CMK (cell line): ENCODE measurements around the gene AP2A1.
"Not testable (repeated sequence)": the region's sequence is repeated elsewhere in the genome, so short reads cannot be mapped to it uniquely, and the experiment has no call there.

ENCODE experiments used
- DNase-seq: peaks from one replicate; pipeline ENCODE4 v3.0.0-alpha.2; 2010; ENCODE audit warnings: low read depth

The AP2A1 gene

DNA sequence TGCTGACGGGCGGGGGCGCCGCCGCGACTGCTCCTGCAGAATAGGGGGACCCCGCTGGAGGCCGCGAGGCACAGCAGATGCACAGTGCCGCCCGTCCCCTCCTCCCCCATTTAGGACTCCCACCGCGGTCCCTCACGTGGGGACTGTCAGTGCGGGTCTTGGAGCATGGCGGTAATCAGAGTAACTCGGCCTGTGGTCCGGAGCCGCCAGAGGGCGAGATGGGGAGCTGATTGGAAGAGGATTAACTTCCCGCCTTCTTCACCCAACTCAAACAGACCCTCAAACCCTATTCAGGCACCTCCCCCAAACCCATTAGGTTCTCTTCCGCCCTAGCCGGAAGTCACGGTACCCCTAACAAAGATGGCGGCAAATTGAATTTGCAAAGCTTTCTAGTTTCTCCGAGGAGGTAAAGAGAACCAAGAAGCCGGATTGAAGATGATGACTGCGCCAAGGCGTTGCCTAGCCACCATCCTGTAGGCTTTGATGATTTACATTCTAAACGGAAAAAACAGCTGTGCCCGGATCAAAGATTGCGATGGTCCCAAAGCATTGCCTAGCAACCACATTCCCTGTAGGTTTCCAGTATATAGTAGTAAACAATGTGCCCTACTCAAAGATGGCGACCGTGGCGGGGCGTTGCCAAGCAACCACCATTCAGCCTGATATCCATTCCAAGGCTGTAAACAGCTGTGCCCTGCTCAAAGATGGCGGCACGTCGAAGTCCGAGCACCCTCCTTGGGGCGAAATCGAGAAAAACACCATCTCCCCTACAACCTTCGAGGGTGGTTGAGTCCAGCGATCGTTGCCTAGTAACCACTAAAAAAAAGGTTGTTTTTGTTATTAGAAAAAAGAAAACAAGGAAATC, 46.4 kb downstream of the AP2A1 start, which contains the start of gene FUZ:
Gene FUZ (minus strand): TSS at position 296 of the 865 bp plus-strand sequence. CDS start 186 bp downstream, at position 110.
- peak; percentile 99 for DNase-seq

DNA sequence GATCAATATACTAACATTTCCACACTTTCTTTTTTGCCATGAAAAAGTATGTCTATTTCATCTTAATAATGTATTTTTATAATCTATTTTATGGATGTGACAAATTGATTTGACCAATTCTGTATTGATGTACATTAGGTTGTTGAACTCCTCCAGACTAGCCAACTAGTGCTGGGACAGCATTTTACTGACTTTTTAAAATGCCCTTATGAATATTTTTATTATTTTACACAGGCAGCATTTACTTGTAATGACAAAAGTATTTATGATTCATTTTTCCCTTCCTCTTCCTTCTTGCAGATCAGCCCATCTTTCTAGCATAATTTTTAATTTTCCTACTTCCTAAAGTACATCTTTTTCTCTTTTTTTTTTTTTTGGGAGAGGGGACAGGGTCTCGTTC, 47.2 kb downstream of the AP2A1 start:
- DNase-seq, result no peak

DNA sequence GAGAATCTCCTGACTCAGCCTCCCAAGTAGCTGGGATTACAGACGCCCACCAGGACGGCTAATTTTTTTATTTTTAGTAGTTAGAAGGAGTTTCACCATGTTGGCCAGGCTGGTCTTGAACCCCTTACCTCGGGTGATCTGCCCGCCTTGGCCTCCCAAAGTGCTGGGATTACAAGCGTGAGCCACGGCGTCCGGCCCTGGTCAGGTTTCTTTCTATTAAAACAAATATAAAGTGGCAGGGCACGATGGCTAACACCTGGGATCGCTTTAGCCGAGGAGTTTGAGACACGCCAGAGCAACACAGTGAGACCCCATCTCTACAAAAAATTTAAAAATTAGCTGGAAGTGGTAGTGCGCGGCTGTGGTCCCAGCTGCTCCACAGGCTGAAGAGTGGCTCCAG, 49.8 kb downstream of the AP2A1 start:
- no peak for DNase-seq

DNA sequence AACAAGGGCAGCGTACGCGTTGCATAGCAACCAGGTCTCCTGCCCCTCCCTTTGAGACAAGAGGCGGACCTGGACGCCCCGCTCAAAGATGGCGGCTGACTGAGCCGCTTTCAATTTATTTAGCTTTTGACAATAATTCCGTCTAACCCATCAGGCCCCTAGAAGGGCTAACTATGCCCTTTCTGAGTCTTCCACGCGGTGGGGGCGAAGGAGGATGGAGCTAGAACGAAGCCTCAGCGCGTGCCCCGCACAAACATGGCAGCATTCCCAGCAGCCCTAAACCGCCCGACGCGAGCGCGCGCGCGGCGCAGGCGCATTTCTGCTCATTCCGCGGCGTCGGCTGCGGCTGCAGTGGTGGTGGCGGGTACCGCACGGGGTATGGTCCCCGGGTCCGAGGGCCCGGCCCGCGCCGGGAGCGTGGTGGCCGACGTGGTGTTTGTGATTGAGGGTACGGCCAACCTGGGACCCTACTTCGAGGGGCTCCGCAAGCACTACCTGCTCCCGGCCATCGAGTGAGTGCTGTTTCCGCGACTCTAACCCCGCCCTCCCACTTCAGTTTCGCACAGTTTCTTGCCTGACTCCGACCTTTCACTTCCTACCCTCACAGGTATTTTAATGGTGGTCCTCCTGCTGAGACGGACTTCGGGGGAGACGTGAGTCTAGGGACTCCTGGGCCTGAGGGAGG, 51.3 kb downstream of the AP2A1 start, which contains the start of gene MED25:
Gene MED25 (plus strand): TSS at position 326 of the 685 bp plus-strand sequence. CDS start 53 bp downstream, at position 379.
- peak; percentile 61 for DNase-seq

DNA sequence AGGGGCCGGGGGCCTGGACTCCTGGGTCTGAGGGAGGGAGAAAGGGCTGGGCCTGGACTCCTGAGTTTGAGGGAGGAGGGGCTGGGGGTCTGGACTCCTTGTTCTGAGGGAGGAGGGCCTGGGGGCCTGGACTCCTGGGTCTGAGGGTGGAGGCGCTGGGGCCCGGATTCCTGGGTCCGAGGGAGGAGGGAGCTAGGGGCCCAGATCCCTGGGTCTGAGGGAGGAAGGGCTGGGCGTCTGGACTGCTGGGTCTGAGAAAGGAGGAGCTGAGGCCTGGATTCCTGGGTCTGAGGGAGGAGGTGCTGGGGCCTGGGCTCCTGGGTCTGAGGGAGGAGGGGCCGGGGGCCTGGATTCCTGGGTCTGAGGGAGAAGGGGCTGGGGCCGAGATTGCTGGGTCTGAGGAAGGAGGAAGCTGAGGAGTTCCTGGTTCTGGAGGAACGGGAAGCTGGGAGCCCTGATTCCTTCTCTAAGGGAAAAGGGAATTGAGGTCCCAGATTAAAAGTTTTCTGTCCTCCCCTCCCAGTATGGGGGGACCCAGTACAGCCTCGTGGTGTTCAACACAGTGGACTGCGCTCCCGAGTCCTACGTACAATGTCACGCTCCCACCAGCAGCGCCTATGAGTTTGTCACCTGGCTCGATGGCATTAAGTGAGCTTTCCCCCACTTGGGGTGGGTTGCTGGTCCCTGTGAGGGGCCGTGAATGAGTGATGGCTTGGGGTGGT, 52.0 kb downstream of the AP2A1 start:
- DNase-seq, result no peak

DNA sequence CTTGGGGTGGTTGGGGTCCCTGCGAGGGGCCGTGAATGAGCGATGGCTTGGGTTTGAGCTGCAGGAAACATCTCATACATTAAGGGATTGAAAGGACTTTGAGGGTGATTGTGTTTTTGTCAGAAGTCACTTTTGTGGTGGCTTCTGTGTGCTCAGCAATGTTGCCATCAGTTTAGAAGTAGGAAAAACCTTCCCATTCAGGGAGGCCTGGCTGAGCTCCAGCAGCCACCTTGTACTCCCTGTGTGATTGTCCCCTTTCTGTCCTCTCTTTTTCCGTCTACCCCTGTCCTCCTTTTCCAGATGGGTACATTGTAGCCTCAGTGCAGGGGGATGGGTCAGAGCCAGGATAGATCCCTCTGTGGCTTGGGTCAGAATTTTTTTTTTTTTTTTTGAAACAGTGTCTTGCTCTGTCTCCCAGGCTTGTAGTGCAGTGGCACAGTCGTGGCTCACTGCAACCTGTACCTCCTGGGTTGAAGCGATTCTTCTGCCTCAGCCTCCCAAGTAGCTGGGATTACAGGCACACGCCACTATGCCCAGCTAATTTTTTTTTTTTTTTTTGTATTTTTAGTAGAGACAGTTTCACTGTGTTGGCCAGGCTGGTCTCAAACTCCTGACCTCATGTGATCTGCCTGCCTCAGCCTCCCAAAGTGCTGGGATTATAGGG, 52.8 kb downstream of the AP2A1 start:
- not testable (repeated sequence) for DNase-seq

DNA sequence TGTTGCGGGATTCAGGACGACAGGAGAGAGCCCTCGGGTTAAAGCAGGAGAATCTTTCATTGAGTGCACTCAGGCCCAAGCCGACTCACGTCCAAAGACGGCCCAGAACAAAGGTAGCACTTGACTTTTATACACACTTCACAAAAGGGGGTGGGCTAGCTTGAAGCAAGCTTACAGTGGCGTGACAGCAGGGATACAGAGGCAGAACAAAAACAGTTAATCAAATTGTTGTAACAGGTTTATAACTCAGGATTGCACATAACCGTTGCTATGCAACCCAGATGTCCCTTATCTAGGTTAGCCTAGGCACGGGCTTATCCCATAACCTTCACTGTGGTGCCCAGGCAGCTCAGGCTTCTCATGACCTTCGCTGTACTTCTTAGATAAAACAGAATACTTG, 53.3 kb downstream of the AP2A1 start:
- DNase-seq, result no peak

DNA sequence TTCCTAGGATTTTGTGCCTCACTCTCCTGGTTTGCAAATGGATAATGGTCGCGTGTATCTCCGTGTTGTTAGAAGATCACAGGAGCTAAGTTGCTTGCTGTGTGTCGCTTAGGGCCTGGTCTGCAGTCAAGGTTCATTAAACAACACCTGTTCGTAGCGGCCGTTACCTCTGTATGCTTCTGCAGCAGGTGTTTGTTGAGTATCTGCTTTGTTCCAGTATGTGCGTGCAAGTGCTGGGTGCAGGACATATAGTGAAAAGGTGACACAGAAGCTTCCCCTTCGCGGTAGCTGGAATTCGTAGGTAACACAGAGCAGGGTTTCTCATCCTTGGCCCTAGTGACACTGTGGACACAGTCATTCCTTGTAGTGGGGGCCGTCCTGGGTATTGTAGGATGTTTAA, 56.7 kb downstream of the AP2A1 start:
- DNase-seq, result no peak

DNA sequence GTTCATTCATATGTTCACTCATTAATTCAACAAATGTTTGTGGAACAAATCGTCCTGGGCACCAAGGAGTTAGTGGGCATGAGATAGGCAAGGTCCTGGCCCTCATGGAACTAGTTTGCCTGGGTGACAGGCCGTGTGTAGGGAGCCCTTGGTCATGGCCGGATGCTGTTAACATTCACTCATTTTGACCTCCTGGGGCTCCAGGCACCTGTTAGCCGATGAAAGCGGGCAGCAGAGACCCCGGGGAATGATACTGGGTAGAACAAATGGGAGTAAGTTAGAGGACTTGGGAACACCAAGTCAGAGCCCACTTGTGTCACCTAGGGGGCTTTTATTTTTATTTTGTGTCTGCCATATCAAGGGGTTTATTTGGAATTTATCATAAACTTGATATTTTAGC, 57.9 kb downstream of the AP2A1 start:
- DNase-seq, result no peak

DNA sequence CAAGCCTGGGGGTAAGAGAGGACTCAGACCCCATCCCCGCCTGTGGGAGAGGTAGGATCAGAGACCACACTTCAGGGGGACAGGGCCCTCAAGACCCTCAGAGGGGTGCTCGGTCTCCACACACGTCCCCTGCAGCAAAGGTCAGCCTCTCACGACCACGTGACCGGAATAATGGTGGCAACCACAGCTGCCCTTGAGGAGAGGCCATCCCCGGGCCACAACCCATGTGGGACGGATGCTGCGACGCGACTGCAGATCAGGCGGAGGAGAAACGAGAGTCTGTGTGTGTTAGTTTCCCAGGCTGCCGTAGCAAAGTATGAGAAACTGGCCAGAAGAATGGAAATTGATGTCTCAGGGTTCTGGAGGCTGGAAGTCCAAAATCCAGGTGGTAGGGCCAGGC, 60.2 kb downstream of the AP2A1 start:
- DNase-seq, result no peak

DNA sequence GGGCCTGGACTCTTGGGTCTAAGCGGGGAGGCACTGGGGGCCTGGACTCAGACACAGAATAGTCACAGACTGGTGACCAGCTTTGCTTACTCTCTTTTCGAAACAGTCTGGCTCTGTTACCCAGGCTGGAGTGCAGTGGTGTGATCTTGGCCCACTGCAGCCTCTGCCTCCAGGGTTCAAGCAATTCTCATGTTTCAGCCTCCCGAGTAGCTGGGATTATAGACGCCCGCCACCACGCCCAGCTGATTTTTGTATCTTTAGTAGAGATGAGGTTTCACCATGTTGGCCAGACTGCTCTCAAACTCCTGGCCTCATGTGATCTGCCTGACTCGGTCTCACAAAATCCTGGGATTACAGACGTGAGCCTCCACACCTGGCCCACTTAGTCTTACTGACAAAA, 62.4 kb downstream of the AP2A1 start:
- no peak for DNase-seq

DNA sequence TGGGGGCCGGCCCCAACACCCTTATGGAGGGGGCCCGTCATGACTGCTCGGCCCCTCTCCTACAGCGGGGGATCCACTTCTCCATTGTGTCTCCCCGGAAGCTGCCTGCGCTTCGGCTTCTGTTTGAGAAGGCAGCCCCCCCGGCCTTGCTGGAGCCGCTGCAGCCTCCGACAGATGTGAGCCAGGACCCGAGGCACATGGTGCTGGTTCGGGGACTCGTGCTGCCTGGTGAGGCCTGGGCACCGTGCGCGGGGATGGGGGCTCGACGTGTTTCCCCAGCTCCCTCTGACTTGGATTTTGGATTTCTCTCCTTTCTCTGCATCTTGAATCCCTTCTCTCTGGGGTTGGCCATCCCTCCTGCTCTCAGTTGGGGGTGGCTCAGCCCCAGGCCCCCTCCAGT, 62.9 kb downstream of the AP2A1 start:
- no peak for DNase-seq

DNA sequence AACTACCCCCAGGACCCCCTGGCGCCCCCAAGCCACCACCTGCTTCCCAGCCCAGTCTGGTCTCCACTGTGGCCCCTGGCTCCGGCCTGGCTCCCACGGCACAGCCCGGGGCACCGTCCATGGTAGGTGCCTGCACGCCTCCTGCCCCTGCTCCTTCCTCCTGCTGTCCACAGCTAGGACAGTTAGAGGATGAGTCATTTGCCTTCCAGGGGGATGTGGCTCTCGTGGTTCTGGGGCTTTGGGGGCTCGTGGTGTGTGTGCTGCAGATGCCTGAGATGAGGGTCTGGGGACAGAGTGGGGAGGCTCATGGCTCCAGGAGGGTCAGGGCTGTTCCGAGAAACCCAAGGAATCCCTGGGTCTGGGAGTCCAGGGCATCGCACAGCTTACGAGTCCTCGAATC, 64.0 kb downstream of the AP2A1 start:
- no peak for DNase-seq

DNA sequence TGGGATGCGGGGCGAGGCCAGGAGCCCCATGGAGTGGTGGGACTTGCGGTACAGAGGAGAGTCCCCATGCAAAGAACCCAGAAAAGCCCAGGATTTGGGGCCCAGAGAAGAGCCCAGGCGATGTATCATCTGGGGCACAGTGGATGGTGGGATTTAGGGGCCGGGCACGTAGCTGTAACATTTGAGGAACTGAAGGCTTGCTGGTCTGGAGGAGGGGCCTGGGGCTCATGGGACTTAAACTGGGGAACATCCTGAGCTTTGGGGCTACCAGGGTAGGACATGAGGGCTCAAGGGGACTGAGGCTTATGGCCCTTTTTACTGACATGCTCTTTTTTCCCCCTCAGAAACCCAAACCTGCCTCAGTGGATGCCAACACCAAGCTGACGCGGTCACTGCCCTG, 64.8 kb downstream of the AP2A1 start:
- DNase-seq, result no peak

DNA sequence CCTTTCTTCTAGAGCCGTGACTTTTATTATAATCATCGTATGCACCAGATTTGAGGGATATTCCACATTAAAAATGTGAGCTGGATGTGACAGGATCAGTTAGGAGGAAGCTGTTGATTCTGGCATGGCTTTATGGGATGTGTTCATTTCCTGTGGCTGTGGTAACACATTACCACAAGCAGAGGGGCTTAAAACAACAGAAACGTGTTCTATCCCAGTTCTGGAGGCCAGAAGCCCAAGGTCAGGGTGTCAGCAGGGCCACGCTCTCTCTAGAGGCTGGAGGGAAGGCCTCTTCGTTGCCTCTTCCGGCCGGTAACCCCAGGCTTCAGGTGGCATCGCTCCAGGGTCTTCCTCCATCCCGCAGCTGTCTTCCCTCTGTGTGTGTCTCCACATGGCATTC, 65.8 kb downstream of the AP2A1 start:
- DNase-seq, result no peak

DNA sequence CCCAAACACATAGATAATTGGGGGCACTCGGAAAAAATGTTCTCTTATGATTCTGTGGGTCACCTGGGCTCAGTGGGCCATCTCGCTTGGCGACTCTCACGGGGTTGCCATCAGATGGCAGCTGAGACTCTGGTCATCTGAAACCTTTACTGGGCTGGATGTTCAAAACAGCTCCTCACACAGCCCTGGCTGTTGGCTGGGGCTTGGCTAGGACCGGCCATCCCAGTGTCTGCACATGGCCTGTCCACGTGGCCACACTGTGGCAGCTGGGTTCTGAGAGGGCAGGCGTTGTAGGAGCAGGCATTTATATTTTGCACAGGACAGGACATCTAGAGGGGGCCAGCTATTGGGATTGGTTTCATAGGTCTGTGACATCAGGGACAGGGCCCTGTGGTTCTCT, 66.8 kb downstream of the AP2A1 start:
- no peak for DNase-seq

DNA sequence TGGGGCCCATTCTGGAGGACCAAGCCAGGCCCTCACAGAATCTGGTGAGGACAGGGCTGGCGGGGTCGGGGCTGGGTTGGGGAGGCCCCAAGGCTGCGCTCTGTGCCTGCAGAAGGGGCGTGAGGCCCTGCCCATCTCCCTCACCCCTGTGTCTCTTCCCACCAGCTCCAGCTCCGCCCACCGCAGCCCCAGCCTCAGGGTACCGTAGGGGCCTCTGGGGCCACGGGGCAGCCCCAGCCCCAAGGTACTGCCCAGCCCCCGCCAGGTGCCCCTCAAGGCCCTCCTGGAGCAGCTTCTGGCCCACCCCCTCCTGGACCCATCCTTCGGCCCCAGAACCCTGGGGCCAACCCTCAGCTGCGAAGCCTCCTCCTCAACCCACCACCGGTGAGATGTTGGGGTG, 68.8 kb downstream of the AP2A1 start:
- no peak for DNase-seq

DNA sequence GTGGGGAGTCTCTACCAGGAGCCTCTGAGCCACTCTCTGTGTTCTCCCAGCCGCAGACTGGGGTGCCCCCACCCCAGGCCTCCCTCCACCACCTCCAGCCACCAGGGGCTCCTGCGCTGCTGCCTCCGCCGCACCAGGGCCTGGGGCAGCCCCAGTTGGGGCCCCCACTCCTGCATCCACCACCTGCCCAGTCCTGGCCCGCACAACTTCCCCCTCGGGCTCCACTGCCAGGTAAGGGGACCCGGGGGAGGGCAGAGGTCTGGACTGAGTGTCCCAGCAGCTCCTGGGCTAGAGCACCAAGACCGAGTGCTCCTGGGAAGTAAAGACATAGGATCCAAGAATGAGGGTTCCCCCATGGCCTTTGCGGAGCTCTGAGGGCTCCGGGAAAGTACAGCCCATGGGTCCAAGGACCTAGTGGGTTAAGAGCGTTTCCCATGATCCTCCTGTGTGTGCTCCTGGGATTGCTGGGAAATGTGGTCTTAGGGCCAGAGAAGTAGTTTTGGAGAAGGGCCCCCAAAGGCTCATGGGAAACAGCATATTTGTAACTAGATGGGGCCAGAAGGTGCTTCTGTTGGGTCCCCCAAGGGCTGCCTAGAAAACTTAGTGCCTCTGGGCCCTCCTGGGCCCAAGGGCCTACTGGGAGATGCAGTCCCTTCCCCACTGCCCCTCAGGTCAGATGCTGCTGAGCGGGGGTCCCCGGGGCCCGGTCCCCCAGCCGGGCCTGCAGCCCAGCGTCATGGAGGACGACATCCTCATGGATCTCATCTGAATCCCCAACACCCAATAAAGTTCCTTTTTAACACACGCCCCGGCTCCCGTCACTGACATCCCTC, 69.6 kb downstream of the AP2A1 start:
- no peak for DNase-seq

DNA sequence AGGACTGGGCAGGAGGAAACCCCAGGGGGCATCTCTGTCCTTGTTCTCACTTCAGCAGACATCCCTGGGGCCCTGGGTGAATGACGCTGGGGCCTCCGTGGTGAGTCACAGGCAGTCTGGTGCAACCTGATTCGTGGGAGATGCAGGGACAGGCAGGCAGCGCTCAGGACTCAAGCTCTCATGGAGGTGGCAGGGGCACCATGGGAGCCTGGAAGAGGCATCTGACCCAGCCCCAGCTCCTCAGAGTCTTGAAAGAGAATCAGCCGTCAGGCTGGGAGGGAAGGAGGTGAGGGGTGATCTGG, 70.2 kb downstream of the AP2A1 start:
- DNase-seq, result no peak

DNA sequence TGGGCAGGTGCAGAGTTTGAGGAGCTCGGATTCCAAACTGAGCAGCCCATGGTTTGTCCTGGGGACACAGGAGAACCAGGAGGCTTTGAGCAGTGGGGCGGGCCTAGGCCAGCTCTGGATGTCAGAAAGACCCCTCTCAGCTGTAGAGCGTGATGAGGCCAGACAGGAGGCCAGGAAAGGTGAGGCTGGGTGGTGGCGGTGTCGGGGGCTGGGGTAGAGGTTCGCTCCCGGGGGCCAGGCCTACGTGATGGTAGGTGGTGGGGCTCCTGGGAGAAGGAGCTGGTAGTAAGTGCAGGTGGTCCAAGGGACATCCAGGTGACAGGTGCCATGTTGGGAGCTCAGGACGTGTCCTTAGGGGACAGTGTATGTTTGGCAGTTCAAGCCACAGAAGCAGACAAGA, 70.6 kb downstream of the AP2A1 start:
- no peak for DNase-seq

DNA sequence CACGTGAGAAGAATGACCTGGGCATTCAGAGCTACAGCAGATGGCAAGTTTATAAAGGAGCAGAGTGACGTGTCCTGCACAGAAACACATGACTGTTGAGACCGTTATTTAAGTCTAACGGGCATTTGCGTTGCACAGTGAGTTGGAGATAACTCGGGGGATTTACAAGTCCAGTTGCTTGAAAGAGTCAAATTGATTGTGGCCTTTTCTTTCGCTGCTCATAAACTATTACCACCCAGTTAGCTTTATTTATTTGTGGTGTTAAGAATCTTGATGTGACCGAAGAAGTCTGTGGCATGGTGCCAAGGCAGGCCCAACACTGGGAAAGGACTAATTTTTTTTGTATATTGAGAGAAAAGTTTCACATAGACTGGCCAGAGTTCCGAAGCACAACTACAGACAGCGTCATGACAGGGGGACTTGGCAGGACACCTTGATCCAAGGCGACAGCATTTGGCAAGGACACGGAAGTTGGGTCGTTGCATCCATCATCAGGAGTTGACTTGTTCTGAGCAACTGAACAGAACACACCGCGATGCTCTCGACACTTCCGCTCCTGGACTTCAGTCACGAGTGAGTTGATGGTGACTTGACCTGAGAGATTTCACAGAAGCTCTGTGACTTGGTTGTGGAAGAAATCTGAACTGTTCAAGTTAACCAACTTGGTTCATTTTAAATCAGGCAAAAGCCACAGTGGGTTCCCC, 72.2 kb downstream of the AP2A1 start:
- no peak for DNase-seq
